ENCODE results near the gene CACNA2D3. TPM values are rescaled to one million over a fixed set of nuclear protein-coding genes. Genes with fewer than 3 reads are reported as not detected.
"Not testable (repeated sequence)": the region's sequence is repeated elsewhere in the genome, so short reads cannot be mapped to it uniquely, and the experiment has no call there.

The CACNA2D3 gene
- total RNA-seq, 1 donor from 2014 or later: 17.2 TPM

DNA sequence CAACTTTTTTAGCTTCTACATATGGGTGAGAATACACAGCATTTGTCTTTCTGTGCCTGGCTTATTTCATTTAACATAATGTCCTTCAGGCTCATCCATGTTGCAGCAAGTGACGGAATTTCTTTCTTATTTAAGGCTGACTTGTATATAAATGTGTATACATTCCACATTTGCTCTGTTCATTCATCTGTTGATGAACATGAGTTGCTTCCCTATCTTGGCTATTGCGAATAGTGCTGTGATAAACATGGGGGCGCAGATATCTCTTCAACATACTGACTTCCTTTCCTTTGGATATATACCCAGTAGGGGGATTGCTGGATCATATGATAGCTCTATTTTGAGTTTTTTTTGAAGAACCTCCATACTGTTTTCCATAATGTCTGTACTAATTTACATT, 332.5 kb downstream of the CACNA2D3 start:
- no peak overlapping the region for H3K27ac ChIP-seq
- no peaks in the 10 kb centered on the region for H3K36me3 ChIP-seq
- no peak overlapping the region for H3K4me3 ChIP-seq
- H3K27me3 ChIP-seq: no peaks in the 10 kb centered on the region
- no peak for DNase-seq (ENCODE audit: extremely low spot score in 2 of 2)
- no peaks in the 10 kb centered on the region for H3K9me3 ChIP-seq
- TF ChIP-seq, protein P1, sequence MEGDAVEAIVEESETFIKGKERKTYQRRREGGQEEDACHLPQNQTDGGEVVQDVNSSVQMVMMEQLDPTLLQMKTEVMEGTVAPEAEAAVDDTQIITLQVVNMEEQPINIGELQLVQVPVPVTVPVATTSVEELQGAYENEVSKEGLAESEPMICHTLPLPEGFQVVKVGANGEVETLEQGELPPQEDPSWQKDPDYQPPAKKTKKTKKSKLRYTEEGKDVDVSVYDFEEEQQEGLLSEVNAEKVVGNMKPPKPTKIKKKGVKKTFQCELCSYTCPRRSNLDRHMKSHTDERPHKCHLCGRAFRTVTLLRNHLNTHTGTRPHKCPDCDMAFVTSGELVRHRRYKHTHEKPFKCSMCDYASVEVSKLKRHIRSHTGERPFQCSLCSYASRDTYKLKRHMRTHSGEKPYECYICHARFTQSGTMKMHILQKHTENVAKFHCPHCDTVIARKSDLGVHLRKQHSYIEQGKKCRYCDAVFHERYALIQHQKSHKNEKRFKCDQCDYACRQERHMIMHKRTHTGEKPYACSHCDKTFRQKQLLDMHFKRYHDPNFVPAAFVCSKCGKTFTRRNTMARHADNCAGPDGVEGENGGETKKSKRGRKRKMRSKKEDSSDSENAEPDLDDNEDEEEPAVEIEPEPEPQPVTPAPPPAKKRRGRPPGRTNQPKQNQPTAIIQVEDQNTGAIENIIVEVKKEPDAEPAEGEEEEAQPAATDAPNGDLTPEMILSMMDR (IDR thresholded peaks at IDR 0.05): no peak
- TF ChIP-seq POLR2AphosphoS5 (IDR thresholded peaks at IDR 0.05; ENCODE audit: insufficient read depth in 1 of 2, low read depth in 1 of 2) (no peak), POLR2A (IDR thresholded peaks at IDR 0.05) (no peak)
- no peaks in the 10 kb centered on the region for H3K4me1 ChIP-seq
- intact Hi-C loops (cut with DNase I): no loop called here

DNA sequence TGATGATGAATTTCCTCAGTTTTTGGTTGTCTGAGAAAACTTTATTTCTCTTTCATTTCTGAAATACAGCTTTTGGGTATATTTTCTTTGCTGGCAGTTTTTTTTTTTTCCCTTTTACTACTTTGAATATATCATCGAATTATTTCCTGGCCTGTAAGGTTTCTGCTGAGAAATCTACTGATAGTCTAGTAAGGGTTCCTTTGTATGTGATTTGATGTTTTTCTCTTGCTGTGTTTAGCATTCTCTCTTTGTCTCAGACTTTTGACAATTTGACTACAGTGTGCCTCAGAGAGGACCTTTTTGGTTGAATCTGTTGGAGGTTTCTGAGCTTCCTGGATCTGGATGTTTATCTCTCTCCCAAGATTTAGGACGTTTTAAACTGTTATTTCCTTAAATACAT, 336.0 kb downstream of the CACNA2D3 start:
- intact Hi-C loops (cut with DNase I): no loop called here
- no peaks in the 10 kb centered on the region for H3K27me3 ChIP-seq
- H3K4me1 ChIP-seq: no peaks in the 10 kb centered on the region
- H3K9me3 ChIP-seq: no peaks in the 10 kb centered on the region
- H3K36me3 ChIP-seq: no peaks in the 10 kb centered on the region
- TF ChIP-seq POLR2AphosphoS5 (IDR thresholded peaks at IDR 0.05; ENCODE audit: insufficient read depth in 1 of 2, low read depth in 1 of 2) (no peak), POLR2A (IDR thresholded peaks at IDR 0.05) (no peak)
- TF ChIP-seq, protein P1 (IDR thresholded peaks at IDR 0.05): no peak
- no peak overlapping the region for H3K4me3 ChIP-seq
- no peak for DNase-seq (ENCODE audit: extremely low spot score in 2 of 2)
- no peak overlapping the region for H3K27ac ChIP-seq

DNA sequence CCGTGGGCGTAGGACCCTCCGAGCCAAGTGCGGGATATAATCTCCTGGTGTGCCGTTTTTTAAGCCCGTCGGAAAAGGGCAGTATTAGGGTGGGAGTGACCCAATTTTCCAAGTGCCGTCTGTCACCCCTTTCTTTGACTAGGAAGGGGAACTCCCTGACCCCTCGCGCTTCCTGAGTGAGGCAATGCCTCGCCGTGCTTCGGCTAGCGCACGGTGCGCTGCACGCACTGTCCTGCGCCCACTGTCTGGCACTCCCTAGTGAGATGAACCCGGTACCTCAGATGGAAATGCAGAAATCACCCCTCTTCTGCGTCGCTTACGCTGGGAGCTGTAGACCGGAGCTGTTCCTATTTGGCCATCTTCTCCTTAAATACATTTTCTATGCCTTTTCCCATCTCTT, 342.2 kb downstream of the CACNA2D3 start:
- intact Hi-C loops (cut with DNase I): not testable (repeated sequence)

DNA sequence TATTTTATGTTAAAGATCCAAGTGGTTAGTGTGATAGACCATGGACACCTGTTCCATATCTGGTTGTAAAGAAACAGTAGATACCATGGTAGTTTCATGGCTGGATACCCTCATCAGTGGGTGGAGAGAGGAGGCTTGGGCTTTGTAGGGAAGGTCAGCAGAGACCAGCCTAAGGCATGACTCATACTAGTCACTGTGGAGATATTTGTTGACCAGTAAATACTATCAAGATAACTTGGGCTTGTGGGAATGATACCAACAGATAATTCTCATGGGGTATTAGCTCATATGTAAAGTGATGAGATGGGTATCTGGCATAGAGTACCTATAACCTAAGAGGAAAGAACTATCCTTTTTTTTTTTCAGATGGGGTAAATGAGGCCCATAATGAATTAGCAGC, 354.5 kb downstream of the CACNA2D3 start:
- intact Hi-C loops (cut with DNase I): no loop called here
- Histone ChIP-seq H3K27me3 (no peaks in the 10 kb centered on the region), H3K4me3 (no peak overlapping the region), H3K4me1 (no peaks in the 10 kb centered on the region), H3K27ac (no peak overlapping the region), H3K9me3 (no peaks in the 10 kb centered on the region), H3K36me3 (no peaks in the 10 kb centered on the region)
- no peak for DNase-seq (ENCODE audit: extremely low spot score in 2 of 2)
- TF ChIP-seq POLR2AphosphoS5 (IDR thresholded peaks at IDR 0.05; ENCODE audit: insufficient read depth in 1 of 2, low read depth in 1 of 2) (no peak), POLR2A (IDR thresholded peaks at IDR 0.05) (no peak)
- TF ChIP-seq, protein P1 (IDR thresholded peaks at IDR 0.05): no peak

More for the DNA sequence above, 342.2 kb downstream of the CACNA2D3 start:
- H3K27me3 ChIP-seq; H3K4me3 ChIP-seq; H3K36me3 ChIP-seq; DNase-seq (ENCODE audit: extremely low spot score in 2 of 2); H3K27ac ChIP-seq; H3K9me3 ChIP-seq; H3K4me1 ChIP-seq: not testable (repeated sequence)

DNA sequence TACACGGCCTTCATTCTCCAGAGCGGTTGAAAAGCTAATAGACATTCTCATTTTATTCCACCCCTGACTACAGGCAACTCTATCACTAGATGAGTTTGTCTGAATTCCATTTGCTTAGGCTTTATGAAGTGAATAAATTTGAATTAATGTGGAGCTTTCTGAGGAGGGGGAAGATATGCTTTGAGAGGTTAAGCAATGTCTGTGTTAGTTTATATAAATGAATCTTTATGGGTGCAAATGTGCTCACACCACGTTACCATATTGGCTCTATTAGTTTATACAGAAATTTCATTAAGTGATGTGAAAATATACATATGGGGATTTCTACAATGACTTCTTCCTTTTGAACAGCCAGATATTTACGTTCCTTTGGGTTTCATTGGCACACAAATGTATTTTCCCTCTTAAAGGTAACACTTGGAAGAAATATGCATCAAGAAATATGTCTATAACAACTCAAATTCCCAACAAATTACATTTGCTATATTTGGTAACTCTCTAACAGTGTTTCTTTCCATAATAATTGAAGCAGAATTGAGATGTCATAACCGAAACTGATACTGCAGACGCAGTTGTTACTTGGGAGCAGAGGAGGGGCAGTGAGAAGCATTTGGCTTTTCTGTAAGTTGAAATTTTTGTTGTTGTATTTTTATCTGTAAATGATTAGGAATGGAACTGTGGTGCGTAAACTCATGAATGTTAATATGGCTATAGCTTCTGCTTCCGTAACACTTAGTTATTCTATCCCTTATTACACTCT, 359.4 kb downstream of the CACNA2D3 start:
- H3K36me3 ChIP-seq: no peaks in the 10 kb centered on the region
- H3K4me1 ChIP-seq: no peaks in the 10 kb centered on the region
- intact Hi-C loops (cut with DNase I): no loop called here
- no peak overlapping the region for H3K4me3 ChIP-seq
- no peaks in the 10 kb centered on the region for H3K9me3 ChIP-seq
- no peak for TF ChIP-seq POLR2A (IDR thresholded peaks at IDR 0.05)
- no peak for TF ChIP-seq POLR2AphosphoS5 (IDR thresholded peaks at IDR 0.05; ENCODE audit: insufficient read depth in 1 of 2, low read depth in 1 of 2)
- TF ChIP-seq, protein P1 (IDR thresholded peaks at IDR 0.05): no peak
- H3K27ac ChIP-seq: no peak overlapping the region
- no peaks in the 10 kb centered on the region for H3K27me3 ChIP-seq
- DNase-seq (ENCODE audit: extremely low spot score in 2 of 2): no peak
